IMR-90 (cell line): ENCODE results near the gene AMOTL1. TPM values are rescaled to one million over a fixed set of nuclear protein-coding genes. Genes with fewer than 3 reads are reported as not detected.

Experiments used
- ATAC-seq: fragments of 200-7000 bp; cut with Tn5 transposase; 2 replicates; pipeline ENCODE4 v1.9.1; 2020; ENCODE audit warnings: low read depth, mild to moderate bottlenecking, moderate library complexity
- BruUV-seq: library from RNA; stranded (reverse); fragments of 400-500 nt; replicated peaks from 2 replicates; lab custom pipeline; 2021; lab: Mats Ljungman, UMichigan
- CTCF ChIA-PET: fragments of 300-600 bp; formaldehyde crosslinking; extraction: SDS; loops from one replicate; lab custom pipeline; 2021; ENCODE audit warnings: antibody characterized with exemption; lab: Yijun Ruan, JAX
- POLR2A ChIA-PET: fragments of 300-600 bp; sonication (Branson Sonifier 250); formaldehyde crosslinking; loops from one replicate; lab custom pipeline; 2022; ENCODE audit warnings: antibody characterized with exemption; ENCODE audit not compliant: unreplicated experiment; lab: Charles Lee
- DNase-seq: peaks from one replicate; pipeline ENCODE4 v3.0.0; 2013
- H2AFZ ChIP-seq: replicated peaks from 2 replicates; pipeline ENCODE3; 2013; ENCODE audit warnings: low read length, mild to moderate bottlenecking; ENCODE audit not compliant: poor library complexity
- H2AK5ac ChIP-seq: 2 replicates; pipeline ENCODE4 v1.6.1; 2013; ENCODE audit warnings: low read depth, low read length, inconsistent platforms
- H2AK9ac ChIP-seq: replicated peaks from 2 replicates; pipeline ENCODE3; 2013; ENCODE audit warnings: mild to moderate bottlenecking, low read depth, low read length, moderate library complexity; ENCODE audit not compliant: poor library complexity
- H2BK120ac ChIP-seq: 2 replicates; pipeline ENCODE4 v1.6.1; 2013; ENCODE audit warnings: low read depth, low read length, inconsistent platforms
- H2BK15ac ChIP-seq: 3 replicates; pipeline ENCODE4 v1.6.1; 2013; ENCODE audit warnings: low read depth, low read length, inconsistent platforms
- H2BK20ac ChIP-seq: 2 replicates; pipeline ENCODE4 v1.6.1; 2013; ENCODE audit warnings: low read depth, mild to moderate bottlenecking, inconsistent platforms, low read length, moderate library complexity
- H2BK5ac ChIP-seq: 2 replicates; pipeline ENCODE4 v1.6.1; 2013; ENCODE audit warnings: mild to moderate bottlenecking, low read depth, low read length, inconsistent platforms; ENCODE audit not compliant: poor library complexity, severe bottlenecking
- H3K14ac ChIP-seq: replicated peaks from 2 replicates; pipeline ENCODE4 v1.6.1; 2013; ENCODE audit warnings: low read depth, low read length, inconsistent platforms
- H3K18ac ChIP-seq: 2 replicates; pipeline ENCODE4 v1.6.1; 2013; ENCODE audit warnings: low read depth, low read length, control low read depth
- H3K23ac ChIP-seq: 2 replicates; pipeline ENCODE4 v1.6.1; 2013; ENCODE audit warnings: low read depth, low read length, inconsistent platforms
- H3K27ac ChIP-seq: 2 replicates; pipeline ENCODE4 v1.5.1; 2013; ENCODE audit warnings: mild to moderate bottlenecking, control low read depth, low read length; ENCODE audit not compliant: insufficient read depth
- H3K27me3 ChIP-seq: 2 replicates; pipeline ENCODE4 v1.6.1; 2013; ENCODE audit warnings: low read length; ENCODE audit not compliant: control insufficient read depth, insufficient read depth
- H3K36me3 ChIP-seq: 2 replicates; pipeline ENCODE4 v1.6.1; 2013; ENCODE audit warnings: low read length, mixed read lengths; ENCODE audit not compliant: control insufficient read depth, insufficient read depth
- H3K4ac ChIP-seq: 2 replicates; pipeline ENCODE4 v1.6.1; 2013; ENCODE audit warnings: low read depth, low read length, inconsistent platforms
- H3K4me1 ChIP-seq: 2 replicates; pipeline ENCODE4 v1.6.1; 2013; ENCODE audit warnings: low read length, mixed read lengths; ENCODE audit not compliant: control insufficient read depth, insufficient read depth
- H3K4me2 ChIP-seq: 2 replicates; pipeline ENCODE4 v1.6.1; 2013; ENCODE audit warnings: low read depth, mild to moderate bottlenecking, control low read depth, low read length, moderate library complexity
- H3K4me3 ChIP-seq: 2 replicates; pipeline ENCODE4 v1.5.1; 2013; ENCODE audit warnings: low read depth, mild to moderate bottlenecking, control low read depth, low read length, moderate library complexity; ENCODE audit not compliant: insufficient read depth
- H3K56ac ChIP-seq: 2 replicates; pipeline ENCODE4 v1.6.1; 2013; ENCODE audit warnings: low read length, inconsistent platforms; ENCODE audit not compliant: insufficient read depth; ENCODE audit errors: extremely low read depth
- H3K79me1 ChIP-seq, 2 experiments: 2 replicates each; pipeline ENCODE4 v1.6.1; 2013; ENCODE audit warnings: low read length in 2 of 2, inconsistent platforms in 1 of 2, low read depth in 1 of 2
- H3K9ac ChIP-seq: 2 replicates; pipeline ENCODE4 v1.6.1; 2013; ENCODE audit warnings: low read depth, low read length, control low read depth
- H3K9me1 ChIP-seq: 2 replicates; pipeline ENCODE4 v1.6.1; 2013; ENCODE audit warnings: low read length, inconsistent platforms; ENCODE audit not compliant: insufficient read depth
- H3K9me3 ChIP-seq: 2 replicates; pipeline ENCODE4 v1.6.1; 2013; ENCODE audit warnings: low read length; ENCODE audit not compliant: control insufficient read depth, insufficient read depth
- H4K20me1 ChIP-seq: 2 replicates; pipeline ENCODE4 v1.6.1; 2013; ENCODE audit warnings: low read length, inconsistent platforms; ENCODE audit not compliant: insufficient read depth
- H4K5ac ChIP-seq: 2 replicates; pipeline ENCODE4 v1.6.1; 2013; ENCODE audit warnings: mild to moderate bottlenecking, low read depth, low read length, control low read depth
- H4K8ac ChIP-seq, 2 experiments: 2 replicates each; pipeline ENCODE4 v1.6.1; 2013; ENCODE audit warnings: low read depth in 2 of 2, low read length in 2 of 2, control low read depth in 1 of 2, inconsistent platforms in 1 of 2
- H4K91ac ChIP-seq: 2 replicates; pipeline ENCODE4 v1.6.1; 2013; ENCODE audit warnings: low read depth, low read length, inconsistent platforms; ENCODE audit not compliant: insufficient read depth
- BHLHE40 ChIP-seq: fragments of 150-350 bp; IDR thresholded peaks from 2 replicates; pipeline ENCODE4 v1.6.1; 2016; ENCODE audit warnings: mild to moderate bottlenecking, low read depth, low read length
- CEBPB ChIP-seq: IDR thresholded peaks from 2 replicates; pipeline ENCODE4 v1.6.1; 2012; ENCODE audit warnings: low read depth, low read length, improper control_type of control experiment
- CHD1 ChIP-seq: IDR thresholded peaks from 2 replicates; pipeline ENCODE4 v1.6.1; 2012; ENCODE audit warnings: low read depth, low read length, improper control_type of control experiment
- CTCF ChIP-seq: conservative IDR thresholded peaks from 2 replicates; pipeline ENCODE4 v1.5.1; 2012; ENCODE audit warnings: mild to moderate bottlenecking, low read depth, low read length, improper control_type of control experiment
- ELK1 ChIP-seq: fragments of 150-350 bp; IDR thresholded peaks from 2 replicates; pipeline ENCODE4 v1.6.1; 2016; ENCODE audit warnings: low read depth, mild to moderate bottlenecking, low read length, moderate library complexity, borderline replicate concordance
- FOS ChIP-seq: fragments of 150-350 bp; IDR thresholded peaks from 2 replicates; pipeline ENCODE4 v1.6.1; 2016; ENCODE audit warnings: low read depth, low read length
- MAFK ChIP-seq: IDR thresholded peaks from 2 replicates; pipeline ENCODE4 v1.6.1; 2012; ENCODE audit warnings: low read depth, low read length, improper control_type of control experiment
- MAZ ChIP-seq: IDR thresholded peaks from 2 replicates; pipeline ENCODE4 v1.6.1; 2012; ENCODE audit warnings: low read depth, mild to moderate bottlenecking, low read length, improper control_type of control experiment, moderate library complexity, borderline replicate concordance
- MXI1 ChIP-seq: IDR thresholded peaks from 2 replicates; pipeline ENCODE4 v1.6.1; 2012; ENCODE audit warnings: low read depth, mild to moderate bottlenecking, low read length, moderate library complexity, borderline replicate concordance
- NFE2L2 ChIP-seq: fragments of 150-350 bp; IDR thresholded peaks from 2 replicates; pipeline ENCODE4 v1.6.1; 2016; ENCODE audit warnings: low read depth, mild to moderate bottlenecking, low read length
- POLR2A ChIP-seq: IDR thresholded peaks from 2 replicates; pipeline ENCODE4 v1.6.1; 2012; ENCODE audit warnings: mild to moderate bottlenecking, low read depth, low read length
- RAD21 ChIP-seq: IDR thresholded peaks from 2 replicates; pipeline ENCODE4 v1.6.1; 2012; ENCODE audit warnings: low read length, improper control_type of control experiment
- RCOR1 ChIP-seq: IDR thresholded peaks from 2 replicates; pipeline ENCODE4 v1.6.1; 2012; ENCODE audit warnings: mild to moderate bottlenecking, low read length, improper control_type of control experiment; ENCODE audit not compliant: insufficient replicate concordance
- RFX5 ChIP-seq: IDR thresholded peaks from 2 replicates; pipeline ENCODE4 v1.8.0; 2012; ENCODE audit warnings: low read depth, mild to moderate bottlenecking, low read length, moderate library complexity
- SMC3 ChIP-seq: fragments of 150-350 bp; IDR thresholded peaks from 2 replicates; pipeline ENCODE4 v1.6.1; 2016; ENCODE audit warnings: low read depth, mild to moderate bottlenecking, antibody characterized with exemption, low read length, moderate library complexity
- USF2 ChIP-seq: fragments of 150-350 bp; IDR thresholded peaks from 2 replicates; pipeline ENCODE4 v1.6.1; 2017; ENCODE audit warnings: mild to moderate bottlenecking, antibody characterized with exemption, low read length, low read depth
- WGBS, 2 experiments: methylation state at CpG; one replicate each; pipeline versions ENCODE4 v1.1.5 to v1.1.7; 2013; ENCODE audit warnings: missing lambda C conversion rate in 2 of 2; ENCODE audit not compliant: insufficient read length in 1 of 2; ENCODE audit errors: extremely low coverage in 2 of 2; 5-methylcytosine and 5-hydroxymethylcytosine counted together
- dilution Hi-C: fragments of 300-500 bp; cut with HindIII; formaldehyde crosslinking; loops from one replicate; pipeline ENCODE4 v1.14.3; 2018; ENCODE audit warnings: low sequenced_read_pairs; ENCODE audit not compliant: unreplicated experiment
- in situ Hi-C: fragments of 300-500 bp; cut with MboI; formaldehyde crosslinking; loops from 3 replicates; pipeline ENCODE4 v1.14.3; 2019; ENCODE audit warnings: low sequenced_read_pairs, inconsistent platforms, mixed read lengths
- intact Hi-C: fragments of 100-400 bp; cut with micrococcal nuclease; formaldehyde crosslinking; loops from 2 replicates; pipeline ENCODE4 v1.10.0; 2022
- polyA plus RNA-seq, 3 experiments: library from polyadenylated mRNA; depleted of rRNA; stranded (reverse); fragments of >200 nt; gene quantifications; 2 replicates each; pipeline ENCODE4 v1.2.3, GENCODE V29; 2012; ENCODE audit warnings: low replicate concordance in 1 of 3
- total RNA-seq: library from RNA; depleted of rRNA; stranded (reverse); fragments of >200 nt; gene quantifications from 2 replicates; pipeline ENCODE4 v1.2.3, GENCODE V29; 2012

Gene AMOTL1
- total and polyA plus RNA-seq, 2 of the 4 experiments (the other 2 are of a cell fraction), result 18.6 to 49.5 TPM

- Histone ChIP-seq H2AK5ac (no peak overlapping the region), H3K4me2 (no peak overlapping the region), H3K18ac (no peak overlapping the region), H2AFZ (no peak overlapping the region), H4K20me1 (0 out of 2 replicates have a peak, but pooled peaks cover 5% of the 10 kb centered on the region), H3K9me1 (no peaks in the 10 kb centered on the region), H2BK15ac (no peak overlapping the region), H3K27ac (no peak overlapping the region), H3K36me3 (peaks cover 9% of the 10 kb centered on the region), H3K23ac (no peak overlapping the region), H2BK20ac (no peak overlapping the region), H2BK5ac (no peak overlapping the region), H3K9ac (no peak overlapping the region), H3K4ac (peak overlapping the region; percentile 29; the same call in 1 of the 2 replicates), H4K5ac (no peak overlapping the region), H4K91ac (no peak overlapping the region), H2AK9ac (no peak overlapping the region), H3K79me1 (peaks cover 0 to 19% of the 10 kb centered on the region in 2 experiments; a peak in 2 of 4 replicates), H3K27me3 (no peaks in the 10 kb centered on the region), H3K9me3 (peaks cover 14% of the 10 kb centered on the region), H2BK120ac (no peak overlapping the region), H3K4me3 (no peak overlapping the region), H3K4me1 (peaks cover 4% of the 10 kb centered on the region; the same call in 1 of the 2 replicates), H3K56ac (no peak overlapping the region), H3K14ac (no peak overlapping the region), H4K8ac (no peak overlapping the region)
- no TSS peak for BruUV-seq
- in situ Hi-C loops (no loop called here), intact Hi-C loops (loop anchor here (1.0 to 10.0 kb wide), 2 partner anchors 274 to 1527 kb away; no protein-coding TSS in a partner anchor), dilution Hi-C loops (no loop called here)
- TF ChIP-seq BHLHE40 (no peak), RAD21 (peak; percentile 77), FOS (no peak), CTCF (peak; percentile 77), CEBPB (no peak), MXI1 (no peak), SMC3 (peak; percentile 71), CHD1 (no peak), POLR2A (no peak), RFX5 (no peak), ELK1 (no peak), MAFK (no peak), NFE2L2 (no peak), RCOR1 (no peak), MAZ (no peak), USF2 (no peak)
- ChIA-PET POLR2A (no interaction called here), CTCF (interaction anchor here (0.7 to 2.2 kb wide), 7 partner anchors 11 to 274 kb away, joined by 3 to 14 read pairs (median 3); no protein-coding TSS in a partner anchor)
- WGBS, 2 experiments, result no CpG with 5 or more reads among the region's 1 CpG
- DNase-seq, result peak; percentile 45
- peak; percentile 83 for ATAC-seq
Measured at GRCh38 chr11:94897330-94897768, 129.2 kb downstream of the AMOTL1 start.
